ENCODE data around the gene SPC24. TPM values are rescaled to one million over a fixed set of nuclear protein-coding genes. Genes with fewer than 3 reads are reported as not detected.

The SPC24 gene
- total and polyA plus RNA-seq, 2 of the 4 experiments (the other 2 are of a cell fraction): 12.2 to 97.5 TPM

- no peak overlapping the region for H4K91ac ChIP-seq (ENCODE audit: insufficient read depth, low read depth, low read length)
- H2BK120ac ChIP-seq (ENCODE audit: low read depth, low read length): no peak overlapping the region
- ChIA-PET CTCF (no interaction called here), POLR2A (ENCODE audit: unreplicated experiment) (no interaction called here)
- no peak overlapping the region for H2AFZ ChIP-seq (replicated peaks; ENCODE audit: low read length, poor library complexity)
- H3K36me3 ChIP-seq (ENCODE audit: control insufficient read depth, insufficient read depth, low read length): peaks cover 70% of the 10 kb centered on the region
- H4K5ac ChIP-seq (ENCODE audit: low read depth, low read length): no peak overlapping the region
- no peak overlapping the region for H2BK15ac ChIP-seq (ENCODE audit: low read depth, low read length)
- no peak overlapping the region for H3K56ac ChIP-seq (ENCODE audit: extremely low read depth, insufficient read depth, low read length)
- no peak overlapping the region for H2AK9ac ChIP-seq (replicated peaks; ENCODE audit: low read depth, low read length, poor library complexity)
- H3K9me1 ChIP-seq (ENCODE audit: insufficient read depth, low read length): no peaks in the 10 kb centered on the region; the same call in 1 of the 2 replicates
- H2BK5ac ChIP-seq (ENCODE audit: low read depth, low read length, poor library complexity, severe bottlenecking): no peak overlapping the region
- DNase-seq (no peak), ATAC-seq (ENCODE audit: low read depth) (no peak)
- H3K23ac ChIP-seq (ENCODE audit: low read depth, low read length): no peak overlapping the region
- no CpG with 5 or more reads among the region's 5 CpGs for WGBS, 2 experiments (ENCODE audit: extremely low coverage in 2 of 2, insufficient read length in 1 of 2)
- no peak overlapping the region for H2BK20ac ChIP-seq (ENCODE audit: low read depth, low read length)
- no peak overlapping the region for H3K4me3 ChIP-seq (ENCODE audit: insufficient read depth, low read depth, low read length)
- H4K8ac ChIP-seq (ENCODE audit: low read depth in 2 of 2, low read length in 2 of 2): no peak overlapping the region
- H3K4me2 ChIP-seq (ENCODE audit: low read depth, low read length): no peak overlapping the region
- H3K79me1 ChIP-seq (ENCODE audit: low read depth in 1 of 2, low read length in 2 of 2): peaks cover 0 to 20% of the 10 kb centered on the region in 2 experiments; a peak in 2 of 4 replicates
- in situ Hi-C loops (cut with MboI; ENCODE audit: low sequenced_read_pairs): no loop called here
- H3K9ac ChIP-seq (ENCODE audit: low read depth, low read length): no peak overlapping the region
- no peak overlapping the region for H3K14ac ChIP-seq (replicated peaks; ENCODE audit: low read depth, low read length)
- BruUV-seq (replicated peaks): no TSS peak
- no peaks in the 10 kb centered on the region for H3K4me1 ChIP-seq (ENCODE audit: control insufficient read depth, insufficient read depth, low read length)
- no peak overlapping the region for H3K18ac ChIP-seq (ENCODE audit: low read depth, low read length)
- no peak overlapping the region for H3K4ac ChIP-seq (ENCODE audit: low read depth, low read length)
- H2AK5ac ChIP-seq (ENCODE audit: low read depth, low read length): no peak overlapping the region
- no peak for TF ChIP-seq MAFK (IDR thresholded peaks at IDR 0.05; ENCODE audit: low read depth, low read length)
- TF ChIP-seq SMC3 (IDR thresholded peaks at IDR 0.05; ENCODE audit: low read depth, low read length): no peak
- H3K27me3 ChIP-seq (ENCODE audit: control insufficient read depth, insufficient read depth, low read length): no peaks in the 10 kb centered on the region
- intact Hi-C loops (cut with micrococcal nuclease): no loop called here
- H3K27ac ChIP-seq (ENCODE audit: insufficient read depth, low read length): no peak overlapping the region
- H4K20me1 ChIP-seq (ENCODE audit: insufficient read depth, low read length): peaks cover under 1% of the 10 kb centered on the region; the same call in 1 of the 2 replicates
- H3K9me3 ChIP-seq (ENCODE audit: control insufficient read depth, insufficient read depth, low read length): no peaks in the 10 kb centered on the region
- dilution Hi-C loops (cut with HindIII; ENCODE audit: low sequenced_read_pairs, unreplicated experiment): no loop called here
Observed at GRCh38 chr19:11115042-11115441, 40.5 kb downstream of the SPC24 start.
